ENCODE measurements around the gene RAB5A.

- TF ChIP-seq POLR2A (IDR thresholded peaks at IDR 0.05; ENCODE audit: extremely low read depth, insufficient read length) = no peak
- TF ChIP-seq CTCF (IDR thresholded peaks at IDR 0.05; ENCODE audit: low read depth, low read length) = no peak
These were observed 39.4 kb upstream of the RAB5A start for GRCh38 chr3:19907523-19907922.

Data from NB4 (cell line).